Liver (tissue), 9 donors: ENCODE results near the gene DOCK1. TPM values are rescaled to one million over a fixed set of nuclear protein-coding genes. Genes with fewer than 3 reads are reported as not detected.

Experiments
- DNase-seq: peaks from one replicate; pipeline ENCODE4 v3.0.0-alpha.2; 2017; ENCODE audit warnings: low spot score
- H3K27ac ChIP-seq, 2 donors: one replicate each; pipeline ENCODE4 v1.7.0; 2013; ENCODE audit warnings: inconsistent platforms in 2 of 2, low read length in 2 of 2, control low read depth in 1 of 2, low read depth in 1 of 2, mild to moderate bottlenecking in 1 of 2
- H3K27me3 ChIP-seq, 4 donors: one replicate each; pipeline versions ENCODE4 v1.6.1 to v1.7.0; 2013; ENCODE audit warnings: low read length in 3 of 4, inconsistent platforms in 1 of 4, mild to moderate bottlenecking in 1 of 4, moderate library complexity in 1 of 4; ENCODE audit not compliant: control insufficient read depth in 4 of 4, insufficient read depth in 4 of 4
- H3K36me3 ChIP-seq, 4 donors: one replicate each; pipeline versions ENCODE4 v1.6.1 to v1.7.0; 2013; ENCODE audit warnings: low read length in 3 of 4, mild to moderate bottlenecking in 3 of 4, low read depth in 1 of 4, moderate library complexity in 1 of 4; ENCODE audit not compliant: control insufficient read depth in 4 of 4, insufficient read depth in 3 of 4
- H3K4me1 ChIP-seq, 4 donors: one replicate each; pipeline versions ENCODE4 v1.6.1 to v1.7.0; 2013; ENCODE audit warnings: low read length in 3 of 4, mild to moderate bottlenecking in 3 of 4, moderate library complexity in 1 of 4; ENCODE audit not compliant: control insufficient read depth in 4 of 4, insufficient read depth in 4 of 4
- H3K4me3 ChIP-seq, 3 donors: one replicate each; pipeline versions ENCODE4 v1.6.1 to v1.7.0; 2013; ENCODE audit warnings: low read length in 3 of 3, control low read depth in 1 of 3, low read depth in 1 of 3, mild to moderate bottlenecking in 1 of 3
- H3K9ac ChIP-seq, 2 donors: one replicate each; pipeline ENCODE4 v1.7.0; 2013; ENCODE audit warnings: low read length in 2 of 2, mild to moderate bottlenecking in 2 of 2, moderate library complexity in 2 of 2, control low read depth in 1 of 2, low read depth in 1 of 2
- H3K9me3 ChIP-seq, 4 donors: one replicate each; pipeline versions ENCODE4 v1.6.1 to v1.7.0; 2013; ENCODE audit warnings: low read length in 3 of 4; ENCODE audit not compliant: control insufficient read depth in 4 of 4
- ATF3 ChIP-seq: IDR thresholded peaks from 2 replicates; pipeline ENCODE4 v1.6.1; 2016; ENCODE audit warnings: antibody characterized with exemption
- CTCF ChIP-seq: fragments of 150-350 bp; IDR thresholded peaks from 2 replicates; pipeline ENCODE4 v1.5.1; 2017; ENCODE audit warnings: improper control_type of control experiment, low read depth, low read length; ENCODE audit not compliant: missing input control
- EGR1 ChIP-seq, 2 donors: IDR thresholded peaks; 2 replicates each; pipeline ENCODE4 v1.6.1; 2016 to 2018; ENCODE audit warnings: antibody characterized with exemption in 2 of 2, low read depth in 2 of 2
- FOXA2 ChIP-seq: IDR thresholded peaks from 2 replicates; pipeline ENCODE4 v1.6.1; 2016; ENCODE audit warnings: antibody characterized with exemption
- HNF4A ChIP-seq, 2 donors: conservative IDR thresholded peaks; 2 replicates each; pipeline ENCODE4 v1.6.1; 2016; ENCODE audit warnings: antibody characterized with exemption in 2 of 2, mild to moderate bottlenecking in 2 of 2
- JUND ChIP-seq, 2 donors: IDR thresholded peaks; 2 replicates each; pipeline ENCODE4 v1.6.1; 2016; ENCODE audit warnings: antibody characterized with exemption in 2 of 2
- MAX ChIP-seq: IDR thresholded peaks from 2 replicates; pipeline ENCODE4 v1.6.1; 2016; ENCODE audit warnings: antibody characterized with exemption
- NR2F2 ChIP-seq: IDR thresholded peaks from 2 replicates; pipeline ENCODE4 v1.6.1; 2016; ENCODE audit warnings: antibody characterized with exemption
- RAD21 ChIP-seq, 2 donors: IDR thresholded peaks; 2 replicates each; pipeline ENCODE4 v1.6.1; 2016; ENCODE audit warnings: antibody characterized with exemption in 2 of 2, mild to moderate bottlenecking in 2 of 2
- REST ChIP-seq: IDR thresholded peaks from 2 replicates; pipeline ENCODE4 v1.6.1; 2016; ENCODE audit warnings: antibody characterized with exemption, mild to moderate bottlenecking
- RXRA ChIP-seq, 2 donors: IDR thresholded peaks; 2 replicates each; pipeline ENCODE4 v1.6.1; 2017 to 2018; ENCODE audit warnings: antibody characterized with exemption in 2 of 2, mild to moderate bottlenecking in 1 of 2
- SP1 ChIP-seq: IDR thresholded peaks from 2 replicates; pipeline ENCODE4 v1.6.1; 2018; ENCODE audit warnings: antibody characterized with exemption, mild to moderate bottlenecking
- YY1 ChIP-seq: IDR thresholded peaks from 2 replicates; pipeline ENCODE4 v1.6.1; 2016; ENCODE audit warnings: antibody characterized with exemption, mild to moderate bottlenecking
- ZBTB33 ChIP-seq: IDR thresholded peaks from 2 replicates; pipeline ENCODE4 v1.6.1; 2016; ENCODE audit warnings: antibody characterized with exemption
- WGBS: extraction: QIAGEN DNeasy Blood & Tissue Kit; methylation state at CpG from one replicate; pipeline ENCODE4 v1.1.7; 2013; 5-methylcytosine and 5-hydroxymethylcytosine counted together
- polyA plus RNA-seq, 2 donors: library from polyadenylated mRNA; stranded (reverse) in 1 of 2; unstranded in 1 of 2; fragments of 200-250 nt in 1 of 2; fragments of >200 nt in 1 of 2; fragmentation: Nextera tagmentation in 1 of 2; extraction: Ambion mirVana in 1 of 2; gene quantifications; one replicate each; pipeline versions ENCODE4 v1.2.1 to v1.2.3, GENCODE V29; 2013 to 2015
- total RNA-seq, 2 donors: library from RNA; depleted of rRNA; stranded (reverse); fragments of >200 nt; gene quantifications; one replicate each; pipeline ENCODE4 v1.2.3, GENCODE V29; 2014
- donor health status: healthy.
- donor health status: healthy.
- donor health status: healthy.
- donor health status: healthy.
- donor health status: healthy.

The DOCK1 gene
- total and polyA plus RNA-seq, 4 donors: 3.8 to 28.8 (median 9.1) TPM

GRCh38 chr10:127307338-127307737 lies 402.1 kb downstream of the DOCK1 start:
- H3K36me3 ChIP-seq: no peaks in the 10 kb centered on the region
- H3K4me3 ChIP-seq: no peak overlapping the region
- no peaks in the 10 kb centered on the region for H3K9me3 ChIP-seq
- H3K27me3 ChIP-seq: no peaks in the 10 kb centered on the region
- no peak for DNase-seq
- WGBS: 95% methylated on average over 10 of the region's 10 CpGs
- H3K27ac ChIP-seq: no peak overlapping the region
- no peak for TF ChIP-seq RAD21 (IDR thresholded peaks at IDR 0.05)
- TF ChIP-seq ZBTB33: no peak
- TF ChIP-seq MAX: no peak
- no peak for TF ChIP-seq JUND (IDR thresholded peaks at IDR 0.05)
- no peak for TF ChIP-seq EGR1 (IDR thresholded peaks at IDR 0.05; ENCODE audit: low read depth in 2 of 2)
- TF ChIP-seq NR2F2: no peak
- TF ChIP-seq CTCF: no peak
- no peak for TF ChIP-seq ATF3
- no peak for TF ChIP-seq HNF4A (conservative IDR thresholded peaks at IDR 0.05)
- no peak for TF ChIP-seq YY1
- TF ChIP-seq REST: no peak
- no peak overlapping the region for H3K9ac ChIP-seq
- no peaks in the 10 kb centered on the region for H3K4me1 ChIP-seq

GRCh38 chr10:127308031-127308430 lies 402.8 kb downstream of the DOCK1 start:
- Histone ChIP-seq H3K9me3 (no peaks in the 10 kb centered on the region), H3K27ac (no peak overlapping the region), H3K9ac (no peak overlapping the region), H3K27me3 (no peaks in the 10 kb centered on the region), H3K4me3 (no peak overlapping the region), H3K36me3 (no peaks in the 10 kb centered on the region), H3K4me1 (no peaks in the 10 kb centered on the region)
- DNase-seq: no peak
- 94% methylated on average over 5 of the region's 5 CpGs for WGBS
- TF ChIP-seq REST (no peak), NR2F2 (no peak), CTCF (no peak), SP1 (no peak), EGR1 (IDR thresholded peaks at IDR 0.05; ENCODE audit: low read depth in 2 of 2) (no peak), RXRA (IDR thresholded peaks at IDR 0.05) (no peak), ATF3 (no peak), FOXA2 (no peak), ZBTB33 (no peak), RAD21 (IDR thresholded peaks at IDR 0.05) (no peak)
